RWPE1 (cell line): Measurements from ENCODE around the gene MAPK11.

Source experiments
- CTCF ChIA-PET: fragments of 350-600 bp; sonication (Branson Sonifier 250); formaldehyde crosslinking; extraction: SDS; loops from one replicate; lab custom pipeline; 2021; lab: Yijun Ruan, JAX
- POLR2A ChIA-PET: fragments of 400-600 bp; formaldehyde crosslinking; extraction: SDS; loops from one replicate; lab custom pipeline; 2020; ENCODE audit warnings: antibody characterized with exemption; ENCODE audit not compliant: low non-redundant PET; lab: Yijun Ruan, JAX
- DNase-seq: peaks from one replicate; pipeline ENCODE4 v3.0.0; 2012; ENCODE audit warnings: low spot score
- H3K27ac ChIP-seq: fragments of 450-650 bp; 2 replicates; pipeline ENCODE4 v1.5.1; 2017
- CTCF ChIP-seq: fragments of 450-650 bp; conservative IDR thresholded peaks from 2 replicates; pipeline ENCODE4 v1.5.1; 2017; ENCODE audit warnings: low read depth, mild to moderate bottlenecking

The MAPK11 gene

GRCh38 chr22:50247748-50248147, 22.4 kb downstream of the MAPK11 start:
- peak; percentile 59 for DNase-seq
- TF ChIP-seq CTCF, result no peak
- H3K27ac ChIP-seq, result peak overlapping the region; percentile 89
- POLR2A ChIA-PET, result no interaction called here
- CTCF ChIA-PET, result no interaction called here

GRCh38 chr22:50246242-50247175, 23.7 kb downstream of the MAPK11 start:
- POLR2A ChIA-PET, result no interaction called here

GRCh38 chr22:50245214-50246072, 24.7 kb downstream of the MAPK11 start:
- ChIA-PET CTCF (interaction anchor here (0.7 kb wide), 2 partner anchors 11 to 220 kb away, joined by 3 to 4 read pairs; no protein-coding TSS in a partner anchor), POLR2A (no interaction called here)
- no peak for TF ChIP-seq CTCF
- no peak for DNase-seq
- peak overlapping the region; percentile 89 for H3K27ac ChIP-seq

More at GRCh38 chr22:50246242-50247175, 23.7 kb downstream of the MAPK11 start:
- TF ChIP-seq CTCF, result no peak
- DNase-seq, result no peak
- peak overlapping the region; percentile 89 for H3K27ac ChIP-seq
- CTCF ChIA-PET, result interaction anchor here (0.7 kb wide), 1 partner anchor 10 kb away, joined by 4 read pairs; no protein-coding TSS in a partner anchor

GRCh38 chr22:50244420-50245213, 25.6 kb downstream of the MAPK11 start, which contains the start of gene TUBGCP6:
Gene TUBGCP6, minus strand, starts transcription at chr22:50245023. Its CDS starts 564 bp downstream, at chr22:50244459.
- peak within 1 kb of the TSS; percentile 89 for H3K27ac ChIP-seq
- ChIA-PET POLR2A (no interaction called here), CTCF (interaction anchor here (0.6 kb wide), 1 partner anchor 415 kb away, joined by 3 read pairs; no protein-coding TSS in a partner anchor)
- DNase-seq, result peak; percentile 72
- TF ChIP-seq CTCF, result no peak

- H3K27ac ChIP-seq, result peak overlapping the region; percentile 89
- ChIA-PET CTCF (interaction anchor here (0.6 kb wide), 1 partner anchor 415 kb away, joined by 3 read pairs; no protein-coding TSS in a partner anchor), POLR2A (no interaction called here)
- TF ChIP-seq CTCF, result no peak
- DNase-seq, result no peak
These were observed 26.3 kb downstream of the MAPK11 start for GRCh38 chr22:50243685-50244419.
